Coronary artery (tissue), 2 donors: ENCODE data around the gene HOXC11.

ENCODE experiments used
- DNase-seq: peaks from one replicate; pipeline ENCODE4 v3.0.0-alpha.2; 2017; ENCODE audit warnings: low spot score
- H3K27ac ChIP-seq, 2 donors: fragments of 200-600 bp; sonication (generic); one replicate each; pipeline ENCODE4 v1.5.1; 2016 to 2019
- H3K4me3 ChIP-seq: fragments of 200-600 bp; sonication (generic); 2 replicates; pipeline ENCODE4 v1.5.1; 2016; ENCODE audit warnings: mild to moderate bottlenecking, moderate library complexity
- CTCF ChIP-seq: fragments of 200-600 bp; sonication (generic); IDR thresholded peaks from one replicate; pipeline ENCODE4 v1.5.1; 2019; ENCODE audit warnings: antibody characterized with exemption

Gene HOXC11

DNA sequence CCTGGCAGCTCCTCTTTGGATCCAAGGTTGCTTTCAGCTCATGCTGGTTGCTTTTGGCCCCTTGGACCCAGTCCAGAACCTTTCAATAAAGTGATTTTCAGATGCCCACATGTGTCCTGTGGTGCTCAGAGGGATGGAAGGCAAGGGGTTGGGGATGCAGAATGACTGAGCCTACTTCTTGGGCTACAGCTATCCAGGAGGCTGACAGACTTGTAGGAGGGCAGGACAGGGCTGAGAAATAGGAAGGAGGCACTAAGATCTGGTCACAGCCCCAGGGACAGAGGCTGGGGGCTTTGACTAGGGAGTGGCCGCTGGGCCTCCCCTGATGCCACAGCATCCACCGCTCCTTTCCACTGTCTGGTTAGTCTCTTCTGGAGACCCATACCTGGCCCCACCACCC, 1.2 kb upstream of the HOXC11 start:
- DNase-seq, result no peak
- TF ChIP-seq CTCF, result no peak
- no peak overlapping the region for H3K4me3 ChIP-seq
- no peak overlapping the region for H3K27ac ChIP-seq

DNA sequence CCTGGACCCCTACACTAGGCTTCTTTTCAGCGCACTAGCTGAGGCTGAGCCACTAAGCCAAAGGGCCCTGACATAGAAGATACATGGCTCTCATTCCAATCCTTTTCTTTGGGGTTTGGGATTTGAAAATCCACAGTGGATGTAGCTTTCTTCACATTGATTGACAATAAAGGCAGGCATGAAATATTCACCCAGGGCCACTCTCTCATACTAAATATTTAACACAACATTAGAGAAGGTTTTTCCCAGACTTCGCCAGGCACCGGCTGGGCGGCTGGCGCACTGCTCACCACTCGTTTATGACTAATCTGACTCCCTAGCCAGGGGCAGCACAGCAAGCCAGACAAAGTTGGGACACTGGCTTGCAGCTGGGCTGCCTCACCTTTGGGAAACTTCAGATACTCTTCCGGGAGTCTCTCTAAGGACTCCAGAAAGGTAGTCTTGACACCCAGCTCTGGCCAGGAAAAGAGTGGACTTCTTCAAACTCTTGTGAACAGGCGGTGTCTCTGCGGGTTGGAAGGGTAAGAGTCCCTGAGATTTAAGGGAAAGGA, 699 bp upstream of the HOXC11 start:
- H3K4me3 ChIP-seq, result no peak overlapping the region
- H3K27ac ChIP-seq, result no peak overlapping the region
- no peak for DNase-seq
- TF ChIP-seq CTCF, result no peak

DNA sequence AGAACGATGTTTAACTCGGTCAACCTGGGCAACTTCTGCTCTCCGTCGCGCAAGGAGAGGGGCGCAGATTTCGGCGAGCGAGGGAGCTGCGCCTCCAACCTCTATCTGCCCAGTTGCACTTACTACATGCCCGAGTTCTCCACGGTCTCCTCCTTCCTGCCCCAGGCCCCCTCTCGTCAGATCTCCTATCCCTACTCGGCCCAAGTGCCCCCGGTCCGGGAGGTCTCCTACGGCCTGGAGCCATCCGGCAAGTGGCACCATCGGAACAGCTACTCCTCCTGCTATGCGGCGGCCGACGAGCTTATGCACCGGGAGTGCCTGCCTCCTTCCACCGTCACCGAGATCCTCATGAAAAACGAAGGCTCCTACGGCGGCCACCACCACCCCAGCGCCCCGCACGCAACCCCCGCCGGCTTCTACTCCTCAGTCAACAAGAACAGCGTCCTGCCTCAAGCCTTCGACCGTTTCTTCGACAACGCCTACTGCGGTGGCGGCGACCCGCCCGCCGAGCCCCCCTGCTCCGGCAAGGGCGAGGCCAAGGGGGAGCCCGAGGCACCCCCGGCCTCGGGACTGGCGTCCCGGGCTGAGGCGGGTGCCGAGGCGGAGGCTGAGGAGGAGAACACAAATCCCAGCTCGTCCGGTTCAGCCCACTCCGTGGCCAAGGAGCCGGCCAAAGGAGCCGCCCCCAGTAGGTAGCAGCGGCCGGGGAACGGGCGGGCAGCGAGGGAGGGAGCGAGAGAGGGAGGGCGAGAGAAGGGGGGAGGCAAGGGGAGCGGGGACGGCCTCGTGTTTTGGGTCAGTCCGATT, 513 bp downstream of the HOXC11 start:
- no peak for TF ChIP-seq CTCF
- H3K4me3 ChIP-seq, result peak overlapping the region; percentile 63
- DNase-seq, result no peak
- H3K27ac ChIP-seq, result no peak overlapping the region

- no peak for DNase-seq
Observed at GRCh38 chr12:53974084-53975063, 1.4 kb downstream of the HOXC11 start, which contains the start of gene HOTAIR. Gene HOTAIR (minus strand): TSS chr12:53974954.

GRCh38 chr12:53975064-53975471, 2.1 kb downstream of the HOXC11 start:
- H3K27ac ChIP-seq, result no peak overlapping the region
- no peak for DNase-seq
- TF ChIP-seq CTCF, result no peak
- peak overlapping the region; percentile 63 for H3K4me3 ChIP-seq

More at GRCh38 chr12:53974084-53975063, 1.4 kb downstream of the HOXC11 start, which contains the start of gene HOTAIR:
- Histone ChIP-seq H3K27ac (no peak within 1 kb of the TSS), H3K4me3 (peak within 1 kb of the TSS; percentile 63)
- no peak for TF ChIP-seq CTCF

DNA sequence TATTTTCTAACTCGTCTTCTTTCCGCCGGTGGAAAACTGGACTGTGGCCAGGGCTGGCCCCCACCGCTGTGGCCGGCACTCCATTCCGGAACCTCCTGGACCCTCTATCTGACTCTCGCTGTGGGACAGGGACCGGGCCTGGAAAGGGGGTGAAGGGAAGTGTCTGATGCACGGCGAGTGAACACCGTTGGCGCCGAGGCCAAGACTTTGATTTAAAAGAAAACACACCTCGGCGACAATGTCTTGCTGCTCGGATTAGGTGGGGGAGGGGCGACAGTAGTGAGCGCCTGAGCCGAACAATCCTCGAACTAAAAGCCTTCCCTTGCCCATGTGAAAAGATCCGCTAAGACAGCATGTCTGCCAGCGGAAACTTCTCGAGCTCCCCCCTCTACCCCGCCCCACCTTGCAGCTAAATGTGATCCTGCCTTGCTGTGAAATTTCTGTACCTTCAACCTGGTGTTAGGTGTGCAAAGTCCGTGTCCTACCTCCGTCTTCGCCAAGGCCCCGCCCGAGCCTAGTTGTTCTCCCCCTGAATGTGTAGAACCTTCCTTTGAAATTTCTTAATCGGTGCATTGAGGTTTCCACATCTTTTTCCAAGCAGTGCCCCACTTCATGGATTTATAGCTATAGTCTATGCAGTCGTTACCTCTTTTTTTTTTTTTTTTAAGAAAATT, 2.7 kb downstream of the HOXC11 start:
- no peak for DNase-seq
- Histone ChIP-seq H3K4me3 (no peak overlapping the region), H3K27ac (no peak overlapping the region)
- TF ChIP-seq CTCF, result no peak
